ENCODE data around the gene JAKMIP3.

The JAKMIP3 gene

DNA sequence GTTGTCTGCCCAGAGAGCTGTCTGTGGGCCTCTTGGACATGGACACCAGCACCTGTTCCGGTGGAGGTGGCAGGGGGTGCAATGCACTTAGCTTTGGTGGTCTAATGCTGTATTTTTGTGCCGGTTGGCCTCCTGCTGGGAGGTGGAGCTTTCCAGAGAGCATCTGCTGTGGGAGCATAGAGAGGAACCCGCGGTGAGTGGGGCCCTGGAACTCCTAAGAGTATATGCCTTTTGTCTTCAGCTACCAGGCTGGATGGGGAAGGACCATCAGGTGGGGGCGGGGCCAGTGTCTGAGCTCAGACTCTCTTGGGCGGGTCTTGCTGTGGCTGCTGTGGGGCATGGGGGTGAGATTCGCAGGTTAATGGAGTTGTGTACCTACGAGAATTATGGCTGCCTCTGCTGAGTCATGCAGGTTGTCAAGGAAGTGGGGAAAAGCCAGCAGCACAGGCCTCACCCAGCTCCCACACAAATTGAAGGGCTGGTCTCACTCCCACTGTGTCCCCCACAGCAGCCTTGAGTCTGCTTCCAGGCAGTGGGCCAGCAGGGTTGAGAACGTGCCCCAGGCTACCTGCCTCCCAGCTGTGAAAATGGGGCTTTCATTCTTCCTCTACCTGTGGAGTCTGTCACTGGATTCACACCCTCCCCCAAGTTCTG lies 29.0 kb downstream of the JAKMIP3 start:
- no peaks in the 10 kb centered on the region for H3K36me3 Mint-ChIP-seq (ENCODE audit: low read depth)
- no peak overlapping the region for H3K27ac Mint-ChIP-seq
- H3K4me1 Mint-ChIP-seq (ENCODE audit: low read depth), result no peaks in the 10 kb centered on the region
- H3K9me3 Mint-ChIP-seq, result no peaks in the 10 kb centered on the region
- no peak overlapping the region for H3K4me3 Mint-ChIP-seq
- peaks cover 7% of the 10 kb centered on the region for H3K27me3 Mint-ChIP-seq
- intact Hi-C loops (cut with micrococcal nuclease), result no loop called here

GRCh38 chr10:132095403-132096113 lies 29.8 kb downstream of the JAKMIP3 start:
- no peaks in the 10 kb centered on the region for H3K9me3 Mint-ChIP-seq
- H3K27ac Mint-ChIP-seq, result no peak overlapping the region
- intact Hi-C loops (cut with micrococcal nuclease), result no loop called here
- H3K27me3 Mint-ChIP-seq, result peaks cover 9% of the 10 kb centered on the region
- no peaks in the 10 kb centered on the region for H3K4me1 Mint-ChIP-seq (ENCODE audit: low read depth)
- H3K36me3 Mint-ChIP-seq (ENCODE audit: low read depth), result no peaks in the 10 kb centered on the region
- no peak overlapping the region for H3K4me3 Mint-ChIP-seq

DNA sequence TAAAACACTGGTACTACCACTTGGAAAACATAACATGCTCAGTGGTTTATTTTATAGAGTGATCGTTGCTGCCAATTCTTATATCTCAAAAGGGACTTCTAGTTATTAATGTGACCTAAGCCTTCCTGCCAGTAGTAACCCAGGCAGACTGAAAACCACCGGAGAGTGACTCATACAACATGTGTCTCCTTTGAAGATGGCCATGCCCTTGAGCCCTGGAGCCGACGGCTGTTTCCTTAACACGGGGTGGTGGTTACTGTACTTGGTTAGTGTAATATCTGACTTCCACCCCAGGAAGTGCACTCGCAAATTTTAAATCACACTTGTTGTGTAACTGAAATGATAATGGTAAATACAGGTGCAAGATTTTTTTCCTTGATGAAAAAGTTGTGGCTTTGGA lies 30.5 kb downstream of the JAKMIP3 start:
- Mint-ChIP-seq H3K9me3 (no peaks in the 10 kb centered on the region), H3K27me3 (peaks cover 5% of the 10 kb centered on the region), H3K4me3 (no peak overlapping the region), H3K27ac (no peak overlapping the region), H3K36me3 (ENCODE audit: low read depth) (no peaks in the 10 kb centered on the region), H3K4me1 (ENCODE audit: low read depth) (no peaks in the 10 kb centered on the region)
- intact Hi-C loops (cut with micrococcal nuclease), result no loop called here

GRCh38 chr10:132096863-132097478 lies 31.2 kb downstream of the JAKMIP3 start:
- intact Hi-C loops (cut with micrococcal nuclease), result no loop called here
- Mint-ChIP-seq H3K9me3 (no peaks in the 10 kb centered on the region), H3K36me3 (ENCODE audit: low read depth) (no peaks in the 10 kb centered on the region), H3K4me3 (no peak overlapping the region), H3K27me3 (peaks cover 5% of the 10 kb centered on the region), H3K27ac (no peak overlapping the region), H3K4me1 (ENCODE audit: low read depth) (no peaks in the 10 kb centered on the region)

DNA sequence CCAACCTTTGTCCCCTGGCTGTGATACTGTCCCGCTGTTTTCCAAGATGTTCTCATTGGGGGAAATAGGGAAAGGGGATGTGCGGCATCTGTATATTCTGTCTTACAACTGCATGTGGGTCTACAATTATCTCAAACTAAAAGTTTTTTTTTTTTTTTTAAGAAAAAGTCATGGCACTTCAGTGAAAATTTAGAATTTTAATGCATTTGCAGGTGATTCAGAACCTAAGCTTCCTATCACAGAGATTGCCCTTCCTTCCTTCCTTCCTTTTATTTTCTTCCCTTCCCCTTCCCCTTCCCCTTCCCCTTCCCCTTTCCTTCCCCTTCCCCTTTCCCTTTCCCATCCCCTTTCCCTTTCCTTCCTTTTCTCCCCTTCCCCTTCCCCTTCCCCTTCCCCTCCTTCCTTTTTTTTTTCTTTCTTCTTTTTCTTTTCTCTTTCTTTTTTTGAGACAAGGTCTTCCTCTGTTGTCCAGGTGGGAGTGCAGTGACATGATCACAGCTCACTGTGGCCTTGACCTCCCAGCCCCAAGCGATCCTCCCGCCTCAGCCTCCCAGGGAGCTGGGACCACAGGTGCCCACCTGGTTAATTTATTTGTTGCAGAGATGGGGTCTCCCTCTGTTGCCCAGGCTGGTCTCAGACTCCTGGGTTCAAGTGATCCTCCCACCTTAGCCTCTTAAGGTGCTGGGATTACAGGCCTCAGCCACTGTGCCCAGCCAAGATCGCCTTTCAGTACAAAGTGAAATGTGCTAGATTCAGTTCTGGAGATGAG lies 32.0 kb downstream of the JAKMIP3 start:
- Mint-ChIP-seq H3K9me3 (no peaks in the 10 kb centered on the region), H3K27ac (no peak overlapping the region), H3K36me3 (ENCODE audit: low read depth) (no peaks in the 10 kb centered on the region), H3K4me1 (ENCODE audit: low read depth) (no peaks in the 10 kb centered on the region), H3K4me3 (no peak overlapping the region), H3K27me3 (peaks cover 3% of the 10 kb centered on the region)
- intact Hi-C loops (cut with micrococcal nuclease), result no loop called here

- H3K4me1 Mint-ChIP-seq (ENCODE audit: low read depth), result no peaks in the 10 kb centered on the region
- H3K36me3 Mint-ChIP-seq (ENCODE audit: low read depth), result no peaks in the 10 kb centered on the region
- no peak overlapping the region for H3K27ac Mint-ChIP-seq
- intact Hi-C loops (cut with micrococcal nuclease), result no loop called here
- H3K4me3 Mint-ChIP-seq, result no peak overlapping the region
- no peaks in the 10 kb centered on the region for H3K9me3 Mint-ChIP-seq
- H3K27me3 Mint-ChIP-seq, result peaks cover 5% of the 10 kb centered on the region
These were observed 33.0 kb downstream of the JAKMIP3 start for GRCh38 chr10:132098539-132099388.

GRCh38 chr10:132099389-132100090 lies 33.8 kb downstream of the JAKMIP3 start:
- Mint-ChIP-seq H3K4me1 (ENCODE audit: low read depth) (no peaks in the 10 kb centered on the region), H3K4me3 (no peak overlapping the region), H3K36me3 (ENCODE audit: low read depth) (no peaks in the 10 kb centered on the region), H3K9me3 (no peaks in the 10 kb centered on the region), H3K27me3 (peaks cover 5% of the 10 kb centered on the region), H3K27ac (no peak overlapping the region)
- intact Hi-C loops (cut with micrococcal nuclease), result no loop called here

DNA sequence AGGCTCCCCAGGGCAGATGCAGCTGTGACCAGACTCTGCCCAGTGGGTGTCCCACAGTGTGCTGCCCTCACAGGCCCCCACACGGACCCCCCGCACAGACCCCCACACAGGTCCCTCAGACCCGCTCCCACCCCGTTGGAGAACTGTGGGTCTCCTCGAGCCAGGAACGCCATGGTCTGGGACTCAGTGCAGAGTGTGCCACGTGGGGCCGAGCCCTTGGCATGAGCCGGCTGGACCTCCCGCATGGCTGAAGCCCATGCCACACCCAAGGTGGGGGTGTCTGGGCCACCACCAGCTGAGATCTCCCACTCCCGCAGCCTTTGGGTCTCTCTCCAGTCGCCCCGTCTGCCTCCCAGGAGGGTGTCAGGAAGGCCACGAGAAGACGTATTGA lies 34.3 kb downstream of the JAKMIP3 start:
- H3K9me3 Mint-ChIP-seq, result no peaks in the 10 kb centered on the region
- H3K4me3 Mint-ChIP-seq, result no peak overlapping the region
- H3K36me3 Mint-ChIP-seq (ENCODE audit: low read depth), result no peaks in the 10 kb centered on the region
- H3K27me3 Mint-ChIP-seq, result peaks cover 5% of the 10 kb centered on the region
- intact Hi-C loops (cut with micrococcal nuclease), result no loop called here
- H3K4me1 Mint-ChIP-seq (ENCODE audit: low read depth), result no peaks in the 10 kb centered on the region
- no peak overlapping the region for H3K27ac Mint-ChIP-seq

DNA sequence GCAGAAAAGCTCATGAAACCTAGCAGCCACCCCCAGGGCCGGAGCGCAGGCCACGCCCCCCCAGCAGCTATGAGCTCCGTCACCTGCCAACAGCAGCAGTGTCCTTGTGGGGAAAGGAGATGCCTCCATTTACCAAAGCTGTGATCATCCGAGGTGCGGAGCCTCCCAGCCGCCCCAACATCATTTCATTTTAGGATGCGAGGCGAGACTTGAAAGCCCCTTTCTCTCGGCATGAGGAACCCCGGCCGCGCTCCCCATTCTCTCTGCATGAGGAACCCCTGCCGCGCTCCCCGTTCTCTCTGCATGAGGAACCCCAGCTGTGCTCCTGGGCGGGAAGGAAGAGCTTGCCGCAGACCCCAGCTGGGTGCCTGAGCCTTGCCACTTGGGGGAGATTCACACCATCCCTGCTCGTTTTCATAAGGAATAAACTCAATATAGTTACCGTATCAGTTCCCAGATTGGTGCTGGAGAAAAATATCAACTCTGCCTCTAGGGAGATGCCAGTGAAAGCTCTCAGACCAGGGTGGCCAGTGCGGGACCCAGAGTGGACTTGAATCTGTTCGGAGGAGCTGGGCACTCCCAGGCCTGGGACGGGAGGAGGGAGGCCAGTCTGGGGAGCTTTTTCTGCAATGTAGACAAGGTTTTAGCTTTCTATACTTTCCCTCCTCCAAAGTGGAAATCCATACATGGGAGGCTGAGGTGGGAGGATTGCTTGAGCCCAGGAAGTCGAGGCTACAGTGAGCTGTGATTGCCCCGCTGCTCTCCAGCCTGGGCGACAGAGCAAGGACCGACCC lies 35.0 kb downstream of the JAKMIP3 start:
- intact Hi-C loops (cut with micrococcal nuclease), result no loop called here
- Mint-ChIP-seq H3K4me1 (ENCODE audit: low read depth) (no peaks in the 10 kb centered on the region), H3K9me3 (no peaks in the 10 kb centered on the region), H3K27me3 (peaks cover 5% of the 10 kb centered on the region), H3K4me3 (no peak overlapping the region), H3K27ac (no peak overlapping the region), H3K36me3 (ENCODE audit: low read depth) (no peaks in the 10 kb centered on the region)

DNA sequence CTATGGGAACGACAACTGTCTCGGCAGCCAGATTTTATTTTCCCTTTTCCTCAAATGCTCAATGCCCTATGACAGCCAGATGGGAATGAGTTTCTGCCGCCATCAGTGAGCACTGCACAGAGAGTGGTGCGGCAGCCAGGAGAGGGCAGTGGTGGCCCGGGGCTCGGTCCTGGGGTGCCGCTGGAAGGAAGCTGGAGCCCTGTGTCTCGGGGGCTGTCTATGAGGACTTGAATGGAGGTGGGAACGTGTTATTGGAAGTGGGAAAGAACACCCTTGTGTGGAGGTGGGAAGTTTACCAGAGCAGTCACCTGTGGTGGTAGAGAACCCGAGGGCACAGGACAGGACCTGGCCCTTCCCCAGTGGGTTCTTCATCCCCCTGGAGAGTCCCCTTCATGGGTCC lies 35.8 kb downstream of the JAKMIP3 start:
- Mint-ChIP-seq H3K4me3 (no peak overlapping the region), H3K4me1 (ENCODE audit: low read depth) (no peaks in the 10 kb centered on the region), H3K36me3 (ENCODE audit: low read depth) (no peaks in the 10 kb centered on the region), H3K9me3 (no peaks in the 10 kb centered on the region), H3K27ac (no peak overlapping the region), H3K27me3 (peaks cover 5% of the 10 kb centered on the region)
- intact Hi-C loops (cut with micrococcal nuclease), result no loop called here

- Mint-ChIP-seq H3K27ac (no peak overlapping the region), H3K4me1 (ENCODE audit: low read depth) (no peaks in the 10 kb centered on the region), H3K4me3 (no peak overlapping the region), H3K9me3 (no peaks in the 10 kb centered on the region), H3K27me3 (peaks cover 3% of the 10 kb centered on the region), H3K36me3 (ENCODE audit: low read depth) (no peaks in the 10 kb centered on the region)
- intact Hi-C loops (cut with micrococcal nuclease), result no loop called here
These were observed 36.4 kb downstream of the JAKMIP3 start for GRCh38 chr10:132102071-132102716.

DNA sequence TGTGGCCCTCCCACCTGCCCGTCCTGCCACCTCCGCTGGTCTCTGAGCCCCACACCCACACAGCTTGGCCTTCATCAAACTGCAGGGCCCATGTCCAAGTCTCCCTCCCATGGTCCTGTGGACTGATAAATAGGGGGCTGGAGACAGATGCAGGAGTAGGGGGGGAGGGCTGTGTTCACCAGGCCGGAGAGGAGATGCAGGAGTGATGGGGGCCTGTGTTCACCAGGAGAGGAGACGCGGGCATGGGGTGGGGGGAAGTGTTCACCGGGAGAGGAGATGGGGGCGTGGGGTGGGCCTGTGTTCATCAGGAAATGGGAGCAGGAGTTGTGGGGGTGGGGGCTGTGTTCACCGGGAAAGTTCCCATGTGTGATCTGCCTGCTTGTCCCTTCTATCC lies 37.0 kb downstream of the JAKMIP3 start:
- intact Hi-C loops (cut with micrococcal nuclease), result no loop called here
- Mint-ChIP-seq H3K27me3 (peaks cover 3% of the 10 kb centered on the region), H3K9me3 (no peaks in the 10 kb centered on the region), H3K27ac (no peak overlapping the region), H3K4me1 (ENCODE audit: low read depth) (no peaks in the 10 kb centered on the region), H3K36me3 (ENCODE audit: low read depth) (no peaks in the 10 kb centered on the region), H3K4me3 (no peak overlapping the region)

Data from dendritic cell treated with granulocyte-macrophage colony-stimulating factor and Interleukin-4, amounts not matched to agents 40 ng/mL and 50 ng/mL, for 4 days (primary cell).